HEK293T (cell line): Measurements from ENCODE around the gene SLC51A.

ENCODE experiments used
- CTCF ChIA-PET: fragments of 350-600 bp; formaldehyde crosslinking; extraction: SDS; loops from one replicate; lab custom pipeline; 2021; ENCODE audit warnings: antibody characterized with exemption, inconsistent platforms; lab: Yijun Ruan, JAX
- POLR2A ChIA-PET: fragments of 350-600 bp; formaldehyde crosslinking; extraction: SDS; loops from one replicate; lab custom pipeline; 2020; ENCODE audit warnings: antibody characterized with exemption, inconsistent platforms; lab: Yijun Ruan, JAX
- DNase-seq: peaks from one replicate; pipeline ENCODE4 v3.0.0; 2012; ENCODE audit warnings: mixed read lengths; ENCODE audit errors: extremely low spot score
- ARNT ChIP-seq: fragments of 450-650 bp; IDR thresholded peaks from 2 replicates; pipeline ENCODE4 v1.6.1; 2017; ENCODE audit warnings: mild to moderate bottlenecking
- BHLHE40 ChIP-seq: fragments of 450-650 bp; IDR thresholded peaks from 2 replicates; pipeline ENCODE4 v1.6.1; 2016; ENCODE audit warnings: mild to moderate bottlenecking, moderate library complexity, borderline replicate concordance
- CTBP1 ChIP-seq: fragments of 450-650 bp; IDR thresholded peaks from 2 replicates; pipeline ENCODE4 v1.6.1; 2016; ENCODE audit warnings: borderline replicate concordance
- ELF4 ChIP-seq: fragments of 450-650 bp; IDR thresholded peaks from 2 replicates; pipeline ENCODE4 v1.6.1; 2017; ENCODE audit warnings: antibody characterized with exemption
- FOXA1 ChIP-seq: fragments of 450-650 bp; IDR thresholded peaks from 2 replicates; pipeline ENCODE4 v1.6.1; 2016; ENCODE audit warnings: mild to moderate bottlenecking
- FOXK2 ChIP-seq: fragments of 450-650 bp; IDR thresholded peaks from 2 replicates; pipeline ENCODE4 v1.6.1; 2016; ENCODE audit warnings: mild to moderate bottlenecking
- FOXM1 ChIP-seq: fragments of 450-650 bp; IDR thresholded peaks from 2 replicates; pipeline ENCODE4 v1.6.1; 2017; ENCODE audit warnings: mild to moderate bottlenecking, borderline replicate concordance
- HDGF ChIP-seq: fragments of 450-650 bp; IDR thresholded peaks from 2 replicates; pipeline ENCODE4 v1.6.1; 2017; ENCODE audit warnings: antibody characterized with exemption, borderline replicate concordance
- L3MBTL2 ChIP-seq: fragments of 450-650 bp; conservative IDR thresholded peaks from 2 replicates; pipeline ENCODE4 v1.6.1; 2016; ENCODE audit warnings: mild to moderate bottlenecking
- LEF1 ChIP-seq: fragments of 450-650 bp; IDR thresholded peaks from 2 replicates; pipeline ENCODE4 v1.6.1; 2017; ENCODE audit warnings: mild to moderate bottlenecking, borderline replicate concordance
- NFRKB ChIP-seq: fragments of 450-650 bp; IDR thresholded peaks from 2 replicates; pipeline ENCODE4 v1.6.1; 2016; ENCODE audit warnings: mild to moderate bottlenecking, moderate library complexity
- SP1 ChIP-seq: fragments of 450-650 bp; IDR thresholded peaks from 2 replicates; pipeline ENCODE4 v1.6.1; 2017
- SUZ12 ChIP-seq: fragments of 450-650 bp; IDR thresholded peaks from 2 replicates; pipeline ENCODE4 v1.6.1; 2016; ENCODE audit warnings: mild to moderate bottlenecking
- TARDBP ChIP-seq: fragments of 450-650 bp; IDR thresholded peaks from 2 replicates; pipeline ENCODE4 v1.6.1; 2016
- ZNF384 ChIP-seq: fragments of 450-650 bp; IDR thresholded peaks from 2 replicates; pipeline ENCODE4 v1.6.1; 2016
- TF ChIP-seq, protein P1 (sequence below): fragments of 450-650 bp; IDR thresholded peaks from 2 replicates; pipeline ENCODE4 v1.6.1; 2016

Gene SLC51A

GRCh38 chr3:196194542-196194915 lies 21.8 kb upstream of the SLC51A start:
- POLR2A ChIA-PET, result no interaction called here
- TF ChIP-seq FOXM1 (no peak), L3MBTL2 (no peak), ZNF384 (no peak)
- CTCF ChIA-PET, result interaction anchor here (0.5 to 1.6 kb wide), 3 partner anchors 19 to 168 kb away, joined by 3 to 5 read pairs (median 3); no protein-coding TSS in a partner anchor
- DNase-seq, result no peak

- no peak for DNase-seq
- no peak for TF ChIP-seq FOXA1
- TF ChIP-seq ELF4, result no peak
- no peak for TF ChIP-seq FOXK2
- TF ChIP-seq TARDBP, result no peak
- no peak for TF ChIP-seq SUZ12
- no peak for TF ChIP-seq BHLHE40
- TF ChIP-seq CTBP1, result no peak
- TF ChIP-seq ZNF384, result no peak
- no peak for TF ChIP-seq ARNT
- no peak for TF ChIP-seq SP1
- TF ChIP-seq HDGF, result no peak
- TF ChIP-seq NFRKB, result no peak
- no peak for TF ChIP-seq L3MBTL2
- no peak for TF ChIP-seq FOXM1
- TF ChIP-seq LEF1, result no peak
- TF ChIP-seq, protein P1, sequence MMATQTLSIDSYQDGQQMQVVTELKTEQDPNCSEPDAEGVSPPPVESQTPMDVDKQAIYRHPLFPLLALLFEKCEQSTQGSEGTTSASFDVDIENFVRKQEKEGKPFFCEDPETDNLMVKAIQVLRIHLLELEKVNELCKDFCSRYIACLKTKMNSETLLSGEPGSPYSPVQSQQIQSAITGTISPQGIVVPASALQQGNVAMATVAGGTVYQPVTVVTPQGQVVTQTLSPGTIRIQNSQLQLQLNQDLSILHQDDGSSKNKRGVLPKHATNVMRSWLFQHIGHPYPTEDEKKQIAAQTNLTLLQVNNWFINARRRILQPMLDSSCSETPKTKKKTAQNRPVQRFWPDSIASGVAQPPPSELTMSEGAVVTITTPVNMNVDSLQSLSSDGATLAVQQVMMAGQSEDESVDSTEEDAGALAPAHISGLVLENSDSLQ, result no peak
- POLR2A ChIA-PET, result no interaction called here
- CTCF ChIA-PET, result interaction anchor here (0.7 to 1.6 kb wide), 2 partner anchors 122 kb away, joined by 5 read pairs; no protein-coding TSS in a partner anchor
Observed at GRCh38 chr3:196195664-196196265, 20.6 kb upstream of the SLC51A start.

DNA sequence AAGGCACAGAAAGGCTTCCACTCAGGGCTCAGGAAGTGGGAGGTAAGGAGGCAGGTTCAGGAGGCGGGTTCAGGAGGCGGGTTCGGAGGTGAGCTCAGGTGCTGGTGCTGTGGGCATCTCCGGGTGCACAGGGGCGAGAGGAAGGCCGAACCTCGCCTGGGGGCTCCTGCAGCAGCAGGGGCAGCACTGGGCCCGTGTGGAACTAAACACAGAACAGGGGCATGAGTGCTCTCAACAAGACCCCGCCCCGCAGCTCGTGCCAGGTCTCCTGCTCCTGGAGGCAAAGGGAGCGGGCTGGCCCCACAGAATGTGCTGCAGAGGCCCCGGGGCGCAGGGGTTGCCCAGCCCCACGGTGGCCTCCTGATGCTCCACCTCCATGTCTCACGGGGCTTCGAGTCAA lies 18.8 kb upstream of the SLC51A start:
- no peak for DNase-seq
- no peak for TF ChIP-seq ELF4
- no peak for TF ChIP-seq LEF1
- no peak for TF ChIP-seq NFRKB
- TF ChIP-seq SUZ12, result no peak
- TF ChIP-seq HDGF, result no peak
- no peak for TF ChIP-seq ARNT
- no peak for TF ChIP-seq SP1
- TF ChIP-seq FOXA1, result no peak
- no peak for TF ChIP-seq CTBP1
- no peak for TF ChIP-seq FOXM1
- no peak for TF ChIP-seq ZNF384
- TF ChIP-seq TARDBP, result no peak
- POLR2A ChIA-PET, result no interaction called here
- CTCF ChIA-PET, result interaction anchor here (0.6 to 2.0 kb wide), 2 partner anchors 10 to 125 kb away, joined by 5 read pairs; no protein-coding TSS in a partner anchor

GRCh38 chr3:196198081-196198675 lies 18.2 kb upstream of the SLC51A start:
- DNase-seq, result no peak
- TF ChIP-seq ARNT, result no peak
- no peak for TF ChIP-seq FOXA1
- ChIA-PET POLR2A (no interaction called here), CTCF (interaction anchor here (0.6 to 2.0 kb wide), 3 partner anchors 9 to 655 kb away, joined by 3 to 5 read pairs (median 5); no protein-coding TSS in a partner anchor)

DNA sequence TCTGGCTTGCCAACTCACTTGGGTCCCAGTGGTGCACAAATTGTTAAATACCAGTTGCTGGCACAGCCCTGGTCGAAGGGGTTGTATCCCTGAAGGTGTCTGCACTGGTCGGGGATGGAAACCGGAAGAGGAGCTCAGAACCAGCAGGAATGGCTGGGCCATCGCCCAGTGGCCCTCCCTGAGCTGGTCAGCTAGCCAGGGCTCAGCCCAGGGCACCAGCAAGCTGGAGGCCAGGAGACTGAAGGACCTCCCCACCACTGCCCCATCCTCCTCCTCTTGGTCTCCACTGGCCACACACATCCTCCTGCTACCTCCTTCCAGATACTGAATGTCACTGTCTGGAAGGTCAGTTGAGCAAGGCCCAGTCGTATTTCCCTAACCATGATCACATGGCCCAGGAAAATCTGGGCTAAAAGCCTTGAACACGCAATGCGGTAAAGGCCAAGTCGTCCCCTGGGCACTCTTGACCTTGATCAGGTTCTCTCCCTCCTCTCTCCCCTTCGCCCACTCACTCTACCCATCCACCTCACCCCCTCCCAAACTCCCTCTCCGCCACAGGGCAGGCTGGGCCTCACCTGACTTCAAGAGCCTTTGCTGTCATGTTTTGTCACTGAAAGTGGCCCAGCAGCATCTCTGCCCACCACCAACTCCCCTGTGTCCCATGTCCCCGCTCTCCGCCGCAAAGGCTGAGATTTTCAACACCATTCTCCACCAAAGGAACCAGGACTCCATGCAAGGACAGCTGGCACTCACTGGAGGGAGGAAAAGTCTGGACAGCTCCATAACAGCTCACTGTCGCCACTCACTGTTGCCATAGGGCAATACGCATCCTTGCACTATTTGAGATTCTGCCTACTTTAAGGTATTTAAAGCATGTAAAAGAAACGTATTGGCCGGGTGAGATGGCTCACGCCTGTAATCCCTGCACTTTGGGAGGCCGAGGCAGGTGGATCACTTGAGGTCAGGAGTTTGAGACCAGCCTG lies 17.3 kb upstream of the SLC51A start:
- DNase-seq, result no peak
- POLR2A ChIA-PET, result no interaction called here
- CTCF ChIA-PET, result interaction anchor here (0.7 to 2.0 kb wide), 2 partner anchors 13 to 126 kb away, joined by 3 to 5 read pairs; no protein-coding TSS in a partner anchor
- TF ChIP-seq ZNF384, result no peak
- no peak for TF ChIP-seq CTBP1
- TF ChIP-seq L3MBTL2, result no peak
- TF ChIP-seq, protein P1, result no peak
- TF ChIP-seq SUZ12, result no peak
- TF ChIP-seq FOXA1, result no peak
- no peak for TF ChIP-seq FOXM1
- no peak for TF ChIP-seq HDGF
- no peak for TF ChIP-seq BHLHE40
- TF ChIP-seq FOXK2, result no peak
- no peak for TF ChIP-seq NFRKB

GRCh38 chr3:196202516-196202970 lies 13.8 kb upstream of the SLC51A start:
- no peak for DNase-seq
- TF ChIP-seq HDGF (no peak), NFRKB (no peak), FOXA1 (no peak), ELF4 (no peak), SUZ12 (no peak), ARNT (no peak), LEF1 (no peak), BHLHE40 (no peak), ZNF384 (no peak), L3MBTL2 (no peak), FOXK2 (no peak), CTBP1 (no peak), FOXM1 (no peak)
- ChIA-PET POLR2A (no interaction called here), CTCF (interaction anchor here (1.0 kb wide), 1 partner anchor 130 kb away, joined by 4 read pairs; no protein-coding TSS in a partner anchor)
